ENCODE results near the gene RELCH. TPM values are rescaled to one million over a fixed set of nuclear protein-coding genes. Genes with fewer than 3 reads are reported as not detected.

RELCH gene
- total RNA-seq, 1 donor from 2014 or later: 76.2 TPM

GRCh38 chr18:62248313-62248712 is 61.3 kb downstream of the RELCH start:
- no peak for FAIRE-seq
- no peak for DNase-seq (ENCODE audit: low spot score in 2 of 2)

GRCh38 chr18:62249478-62250097 is 62.5 kb downstream of the RELCH start:
- DNase-seq (ENCODE audit: low spot score in 2 of 2) (peak; percentile 5 to 11), FAIRE-seq (peak; percentile 50)

GRCh38 chr18:62250475-62250874 is 63.4 kb downstream of the RELCH start:
- DNase-seq (ENCODE audit: low spot score in 2 of 2): no peak
- FAIRE-seq: no peak

GRCh38 chr18:62258093-62258492 is 71.0 kb downstream of the RELCH start:
- no peak for FAIRE-seq

GRCh38 chr18:62258616-62259015 is 71.6 kb downstream of the RELCH start:
- DNase-seq (ENCODE audit: low spot score in 2 of 2): no peak
- no peak for FAIRE-seq

More at GRCh38 chr18:62258093-62258492, 71.0 kb downstream of the RELCH start:
- DNase-seq (ENCODE audit: low spot score in 2 of 2): no peak

- FAIRE-seq (no peak), DNase-seq (ENCODE audit: low spot score in 2 of 2) (no peak)
Measured at GRCh38 chr18:62262061-62262460, 75.0 kb downstream of the RELCH start.

- DNase-seq (ENCODE audit: low spot score in 2 of 2): no peak
- no peak for FAIRE-seq
Measured at GRCh38 chr18:62264984-62265383, 77.9 kb downstream of the RELCH start.

GRCh38 chr18:62277045-62277444 is 90.0 kb downstream of the RELCH start:
- DNase-seq (ENCODE audit: low spot score in 2 of 2) (no peak), FAIRE-seq (peak; percentile 15)

- DNase-seq (ENCODE audit: low spot score in 2 of 2) (no peak), FAIRE-seq (no peak)
Measured at GRCh38 chr18:62279561-62279960, 92.5 kb downstream of the RELCH start.

- FAIRE-seq: no peak
- DNase-seq (ENCODE audit: low spot score in 2 of 2): no peak
Measured at GRCh38 chr18:62280058-62280457, 93.0 kb downstream of the RELCH start.

GRCh38 chr18:62280786-62281185 is 93.7 kb downstream of the RELCH start:
- DNase-seq (ENCODE audit: low spot score in 2 of 2) (no peak), FAIRE-seq (no peak)

GRCh38 chr18:62281684-62282083 is 94.6 kb downstream of the RELCH start:
- FAIRE-seq (peak; percentile 40), DNase-seq (ENCODE audit: low spot score in 2 of 2) (no peak)

GRCh38 chr18:62282188-62282629 is 95.2 kb downstream of the RELCH start:
- DNase-seq (ENCODE audit: low spot score in 2 of 2) (no peak), FAIRE-seq (no peak)

- no peak for DNase-seq (ENCODE audit: low spot score in 2 of 2)
Measured at GRCh38 chr18:62284637-62285036, 97.6 kb downstream of the RELCH start.

GRCh38 chr18:62285281-62285680 is 98.2 kb downstream of the RELCH start:
- no peak for DNase-seq (ENCODE audit: low spot score in 2 of 2)
- FAIRE-seq: no peak

More at GRCh38 chr18:62284637-62285036, 97.6 kb downstream of the RELCH start:
- FAIRE-seq: no peak

- FAIRE-seq (peak; percentile 3), DNase-seq (ENCODE audit: low spot score in 2 of 2) (no peak)
Measured at GRCh38 chr18:62287781-62288664, 101.0 kb downstream of the RELCH start.

GRCh38 chr18:62288665-62289008 is 101.6 kb downstream of the RELCH start:
- FAIRE-seq: no peak
- no peak for DNase-seq (ENCODE audit: low spot score in 2 of 2)

- DNase-seq (ENCODE audit: low spot score in 2 of 2) (no peak), FAIRE-seq (no peak)
Measured at GRCh38 chr18:62289047-62289446, 102.0 kb downstream of the RELCH start.

- DNase-seq (ENCODE audit: low spot score in 2 of 2) (no peak), FAIRE-seq (no peak)
Measured at GRCh38 chr18:62294073-62294472, 107.0 kb downstream of the RELCH start.

GRCh38 chr18:62300359-62300963 is 113.4 kb downstream of the RELCH start:
- FAIRE-seq (no peak), DNase-seq (ENCODE audit: low spot score in 2 of 2) (no peak)

- FAIRE-seq: no peak
- DNase-seq (ENCODE audit: low spot score in 2 of 2): no peak
Measured at GRCh38 chr18:62301322-62301721, 114.3 kb downstream of the RELCH start.
